A549 (cell line): ENCODE measurements around the gene TMEM174. TPM values are rescaled to one million over a fixed set of nuclear protein-coding genes. Genes with fewer than 3 reads are reported as not detected.

Experiments
- ATAC-seq, 2 experiments: fragments of 200-7000 bp in 1 of 2; fragments of >200 bp in 1 of 2; cut with Nextera tagmentation in 1 of 2; cut with Tn5 transposase in 1 of 2; 3 replicates each; pipeline versions ENCODE4 v1.8.0 to v1.9.1; 2018 to 2020; ENCODE audit warnings: mild to moderate bottlenecking in 1 of 2, moderate library complexity in 1 of 2
- CTCF ChIA-PET: fragments of 300-600 bp; sonication (Branson Sonifier 250); formaldehyde crosslinking; extraction: SDS; loops from one replicate; lab custom pipeline; 2021; ENCODE audit warnings: antibody characterized with exemption, inconsistent platforms; lab: Yijun Ruan, JAX
- POLR2A ChIA-PET: fragments of 350-600 bp; formaldehyde crosslinking; extraction: SDS; loops from one replicate; lab custom pipeline; 2021; ENCODE audit warnings: antibody characterized with exemption, inconsistent platforms; lab: Yijun Ruan, JAX
- DNase-seq, 2 experiments: peaks; one replicate each; pipeline versions ENCODE4 v3.0.0 to v3.0.0-alpha.2; 2011 to 2016; ENCODE audit warnings: low read depth in 1 of 2, low spot score in 1 of 2
- FAIRE-seq: peaks from 2 replicates; lab custom pipeline; 2011; peaks lifted over from hg19 to GRCh38; lab: Jason Lieb, UNC
- H3K27ac ChIP-seq, 2 experiments: fragments of >200 bp; sonication (Bioruptor Twin); formaldehyde crosslinking; 3 replicates each; pipeline ENCODE4 v1.5.1; 2016 to 2017
- H3K4me1 ChIP-seq: fragments of >200 bp; sonication (Bioruptor Twin); formaldehyde crosslinking; 3 replicates; pipeline ENCODE4 v1.6.1; 2016
- H3K4me2 ChIP-seq: fragments of >200 bp; sonication (Bioruptor Twin); formaldehyde crosslinking; 3 replicates; pipeline ENCODE4 v1.6.1; 2016
- H3K4me3 ChIP-seq: fragments of >200 bp; sonication (Bioruptor Twin); formaldehyde crosslinking; 3 replicates; pipeline ENCODE4 v1.5.1; 2016
- H3K9me3 ChIP-seq: fragments of >200 bp; sonication (Bioruptor Twin); formaldehyde crosslinking; 3 replicates; pipeline ENCODE4 v1.6.1; 2016
- CBX2 ChIP-seq: fragments of 200-600 bp; sonication (generic); IDR thresholded peaks from 2 replicates; pipeline ENCODE4 v1.6.1; 2016; ENCODE audit warnings: low read depth, mild to moderate bottlenecking, borderline replicate concordance
- CEBPB ChIP-seq, 2 experiments: fragments of >200 bp in 1 of 2; sonication (Bioruptor Twin) in 1 of 2; formaldehyde crosslinking in 1 of 2; IDR thresholded peaks; 2 replicates each; pipeline ENCODE4 v1.6.1; 2012 to 2016
- CHD2 ChIP-seq: fragments of 150-350 bp; IDR thresholded peaks from 2 replicates; pipeline ENCODE4 v1.6.1; 2014; ENCODE audit warnings: low read length; ENCODE audit not compliant: partially characterized antibody
- EHF ChIP-seq: fragments of 250-450 bp; sonication (Bioruptor Pico); IDR thresholded peaks from 2 replicates; pipeline ENCODE4 v1.5.0; 2020; ENCODE audit warnings: mild to moderate bottlenecking
- ELK1 ChIP-seq: fragments of 150-350 bp; IDR thresholded peaks from 2 replicates; pipeline ENCODE4 v1.6.1; 2014; ENCODE audit warnings: low read depth, mild to moderate bottlenecking, low read length
- EP300 ChIP-seq, 2 experiments: fragments of >200 bp; sonication (Bioruptor Twin); formaldehyde crosslinking; IDR thresholded peaks; 2 replicates in 1 of 2; 3 replicates in 1 of 2; pipeline ENCODE4 v1.6.1; 2016 to 2017
- FOSB ChIP-seq: fragments of 250-450 bp; sonication (Bioruptor Pico); IDR thresholded peaks from 2 replicates; pipeline ENCODE4 v1.5.0; 2020; ENCODE audit warnings: mild to moderate bottlenecking, moderate library complexity
- HDAC2 ChIP-seq: fragments of 200-600 bp; sonication (generic); IDR thresholded peaks from 2 replicates; pipeline ENCODE4 v1.6.1; 2016
- HES2 ChIP-seq: fragments of >200 bp; sonication (Bioruptor Twin); formaldehyde crosslinking; IDR thresholded peaks from 2 replicates; pipeline ENCODE4 v1.6.1; 2016
- HOXA7 ChIP-seq: fragments of 250-450 bp; sonication (Bioruptor Pico); IDR thresholded peaks from 2 replicates; pipeline ENCODE4 v1.5.0; 2020; ENCODE audit warnings: mild to moderate bottlenecking, moderate library complexity
- HOXB5 ChIP-seq: fragments of 250-450 bp; sonication (Bioruptor Pico); IDR thresholded peaks from 2 replicates; pipeline ENCODE4 v1.5.0; 2020; ENCODE audit warnings: mild to moderate bottlenecking, moderate library complexity
- JUN ChIP-seq, 2 experiments: fragments of >200 bp; sonication (Bioruptor Twin); formaldehyde crosslinking; IDR thresholded peaks; 2 replicates in 1 of 2; 3 replicates in 1 of 2; pipeline ENCODE4 v1.6.1; 2016 to 2017
- KDM5A ChIP-seq: fragments of 200-600 bp; sonication (generic); IDR thresholded peaks from 2 replicates; pipeline ENCODE4 v1.6.1; 2016; ENCODE audit warnings: antibody characterized with exemption, mild to moderate bottlenecking
- MAFK ChIP-seq: fragments of 450-650 bp; IDR thresholded peaks from 2 replicates; pipeline ENCODE4 v1.6.1; 2014; ENCODE audit not compliant: partially characterized antibody
- MAZ ChIP-seq: fragments of 150-350 bp; IDR thresholded peaks from 2 replicates; pipeline ENCODE4 v1.6.1; 2014; ENCODE audit warnings: antibody characterized with exemption, low read depth, low read length, borderline replicate concordance
- POLR2AphosphoS2 ChIP-seq: conservative IDR thresholded peaks from 2 replicates; pipeline ENCODE4 v1.6.1; 2012; ENCODE audit warnings: low read length, improper control_type of control experiment, inconsistent platforms
- RAD21 ChIP-seq, 2 experiments: fragments of >200 bp in 1 of 2; sonication (Bioruptor Twin) in 1 of 2; formaldehyde crosslinking in 1 of 2; IDR thresholded peaks in 1 of 2; conservative IDR thresholded peaks in 1 of 2; 2 replicates in 1 of 2; 3 replicates in 1 of 2; pipeline ENCODE4 v1.6.1; 2012 to 2018; ENCODE audit warnings: inconsistent platforms in 1 of 2
- RCOR1 ChIP-seq: fragments of 150-350 bp; IDR thresholded peaks from 2 replicates; pipeline ENCODE4 v1.6.1; 2014; ENCODE audit warnings: antibody characterized with exemption, low read length, low read depth
- SMC3 ChIP-seq: fragments of >200 bp; sonication (Bioruptor Twin); formaldehyde crosslinking; IDR thresholded peaks from 3 replicates; pipeline ENCODE4 v1.6.1; 2018; ENCODE audit warnings: inconsistent platforms
- SREBF2 ChIP-seq: fragments of 450-650 bp; IDR thresholded peaks from 2 replicates; pipeline ENCODE4 v1.6.1; 2014; ENCODE audit warnings: mild to moderate bottlenecking, moderate library complexity
- ZFP36 ChIP-seq: fragments of 450-650 bp; IDR thresholded peaks from 2 replicates; pipeline ENCODE4 v1.6.1; 2014; ENCODE audit warnings: borderline replicate concordance; ENCODE audit not compliant: partially characterized antibody
- WGBS: methylation state at CpG from one replicate; pipeline ENCODE4 v1.1.6; 2017; ENCODE audit errors: missing lambda C conversion rate; 5-methylcytosine and 5-hydroxymethylcytosine counted together
- polyA plus RNA-seq, 4 experiments: library from polyadenylated mRNA; depleted of rRNA in 3 of 4; stranded (reverse); fragments of >200 nt; fragmentation: RNase III in 1 of 4; extraction: RNeasy Plus Mini Kit Qiagen cat#74134 plus additional on column Dnase treatment in 1 of 4; gene quantifications; 2 replicates in 3 of 4; 3 replicates in 1 of 4; pipeline ENCODE4 v1.2.3, GENCODE V29; 2011 to 2017

TMEM174 gene
- polyA plus RNA-seq, 2 of the 4 experiments (the other 2 are of a cell fraction): not detected

GRCh38 chr5:73153513-73153912 is 19.5 kb upstream of the TMEM174 start (continued):
- TF ChIP-seq HES2: no peak
- no peak for TF ChIP-seq SREBF2
- TF ChIP-seq MAFK: no peak
- TF ChIP-seq HOXA7: no peak
- no peak for TF ChIP-seq JUN (IDR thresholded peaks at IDR 0.05)
- no peak for TF ChIP-seq SMC3
- TF ChIP-seq CHD2: no peak
- TF ChIP-seq EHF (CRISPR knock-in tag): no peak
- TF ChIP-seq FOSB (CRISPR knock-in tag): no peak
- no peak for TF ChIP-seq EP300 (IDR thresholded peaks at IDR 0.05)
- TF ChIP-seq CEBPB (IDR thresholded peaks at IDR 0.05): no peak

- H3K4me3 ChIP-seq: no peak overlapping the region
- no peaks in the 10 kb centered on the region for H3K9me3 ChIP-seq
- FAIRE-seq (no peak), DNase-seq (no peak), ATAC-seq (no peak)
- no peak overlapping the region for H3K27ac ChIP-seq
- no peaks in the 10 kb centered on the region for H3K4me1 ChIP-seq
- H3K4me2 ChIP-seq: no peak overlapping the region
- ChIA-PET POLR2A (no interaction called here), CTCF (interaction anchor here (1.6 to 1.9 kb wide), 3 partner anchors 62 to 297 kb away, joined by 5 to 6 read pairs (median 5); no protein-coding TSS in a partner anchor)
- TF ChIP-seq EHF (CRISPR knock-in tag): no peak
- TF ChIP-seq RCOR1: no peak
- TF ChIP-seq ELK1: no peak
- no peak for TF ChIP-seq KDM5A
- TF ChIP-seq HOXB5: no peak
- TF ChIP-seq HDAC2: no peak
- 62% methylated on average over 5 of the region's 5 CpGs for WGBS
These were observed 18.6 kb upstream of the TMEM174 start for GRCh38 chr5:73154208-73155006.

GRCh38 chr5:73155271-73156222 is 17.4 kb upstream of the TMEM174 start:
- Histone ChIP-seq H3K4me1 (no peaks in the 10 kb centered on the region), H3K4me3 (no peak overlapping the region), H3K27ac (no peak overlapping the region), H3K4me2 (no peak overlapping the region), H3K9me3 (no peaks in the 10 kb centered on the region)
- POLR2A ChIA-PET: no interaction called here
- ATAC-seq: no peak
- CTCF ChIA-PET: interaction anchor here (1.6 to 1.9 kb wide), 2 partner anchors 34 to 46 kb away, joined by 6 to 7 read pairs; no protein-coding TSS in a partner anchor
- WGBS: 64% methylated on average over 14 of the region's 18 CpGs
- no peak for DNase-seq
- TF ChIP-seq ZFP36 (no peak), POLR2AphosphoS2 (no peak), MAZ (no peak), HOXB5 (no peak), RAD21 (conservative IDR thresholded peaks at IDR 0.05 in 1 of 2, IDR thresholded peaks at IDR 0.05 in 1 of 2) (no peak), CBX2 (no peak)
- no peak for FAIRE-seq
